Measurements from ENCODE around the gene SERPINB6.

- TF ChIP-seq CTCF (IDR thresholded peaks at IDR 0.05) (no peak), POLR2A (IDR thresholded peaks at IDR 0.05) (no peak)
Observed at GRCh38 chr6:2968600-2969135, 2.7 kb downstream of the SERPINB6 start.

All from uterus (tissue), 2 donors.